Panc1 (cell line): ENCODE measurements around the gene ENO1. TPM values are rescaled to one million over a fixed set of nuclear protein-coding genes. Genes with fewer than 3 reads are reported as not detected.

Source experiments
- ATAC-seq: fragments of 200-7000 bp; cut with Tn5 transposase; 2 replicates; pipeline ENCODE4 v1.9.1; 2020; ENCODE audit warnings: mild to moderate bottlenecking, moderate library complexity
- BruUV-seq: library from RNA; stranded (reverse); fragments of 400-500 nt; replicated peaks from 2 replicates; lab custom pipeline; 2021; lab: Mats Ljungman, UMichigan
- CTCF ChIA-PET: fragments of 300-600 bp; sonication (Branson Sonifier 250); formaldehyde crosslinking; loops from one replicate; lab custom pipeline; 2022; ENCODE audit warnings: antibody characterized with exemption; lab: Charles Lee
- POLR2A ChIA-PET: fragments of 300-600 bp; sonication (Branson Sonifier 250); formaldehyde crosslinking; loops from one replicate; lab custom pipeline; 2022; ENCODE audit warnings: antibody characterized with exemption; lab: Charles Lee
- DNase-seq: peaks from one replicate; pipeline ENCODE4 v3.0.0-alpha.2; 2010; ENCODE audit warnings: low read depth, low spot score
- H3K27ac ChIP-seq: 2 replicates; pipeline ENCODE4 v1.5.1; 2011; ENCODE audit warnings: mild to moderate bottlenecking, low read length, inconsistent platforms
- H3K27me3 ChIP-seq: fragments of 200-500 bp; sonication (Bioruptor generic); 2 replicates; pipeline ENCODE4 v1.6.0; 2014; ENCODE audit warnings: low read length, inconsistent platforms; ENCODE audit not compliant: control insufficient read depth, insufficient read depth
- H3K36me3 ChIP-seq: fragments of 200-500 bp; sonication (Bioruptor generic); 2 replicates; pipeline ENCODE4 v1.5.1; 2014; ENCODE audit warnings: inconsistent platforms, mild to moderate bottlenecking, low read length, moderate library complexity; ENCODE audit not compliant: control insufficient read depth, insufficient read depth
- H3K4me1 ChIP-seq: 2 replicates; pipeline ENCODE4 v1.5.1; 2011; ENCODE audit warnings: inconsistent platforms, mild to moderate bottlenecking, low read length, moderate library complexity; ENCODE audit not compliant: control insufficient read depth, insufficient read depth
- H3K4me3 ChIP-seq, 2 experiments: 2 replicates each; pipeline ENCODE4 v1.5.1; 2011 to 2012; ENCODE audit warnings: low read depth in 2 of 2, low read length in 2 of 2, mild to moderate bottlenecking in 2 of 2, inconsistent platforms in 1 of 2, moderate library complexity in 1 of 2
- H3K9me3 ChIP-seq: fragments of 200-500 bp; sonication (Bioruptor generic); 2 replicates; pipeline ENCODE4 v1.5.1; 2014; ENCODE audit warnings: low read depth, mild to moderate bottlenecking, inconsistent platforms, low read length, moderate library complexity; ENCODE audit not compliant: control insufficient read depth, insufficient read depth
- CTCF ChIP-seq: fragments of 450-650 bp; IDR thresholded peaks from 2 replicates; pipeline ENCODE4 v1.5.1; 2017; ENCODE audit warnings: mild to moderate bottlenecking
- POLR2AphosphoS5 ChIP-seq: IDR thresholded peaks from 2 replicates; pipeline ENCODE4 v1.6.1; 2012; ENCODE audit warnings: mild to moderate bottlenecking, low read depth, low read length, moderate library complexity
- REST ChIP-seq, 2 experiments: IDR thresholded peaks; 2 replicates each; pipeline ENCODE4 v1.6.1; 2011 to 2012; ENCODE audit warnings: low read depth in 2 of 2, control low read depth in 1 of 2, low read length in 1 of 2, mild to moderate bottlenecking in 1 of 2, moderate library complexity in 1 of 2; ENCODE audit not compliant: insufficient read depth in 1 of 2
- SIN3A ChIP-seq: IDR thresholded peaks from 2 replicates; pipeline ENCODE4 v1.6.1; 2012; ENCODE audit warnings: low read depth, mild to moderate bottlenecking, low read length, moderate library complexity, borderline replicate concordance; ENCODE audit not compliant: insufficient read depth
- TCF7L2 ChIP-seq: IDR thresholded peaks from 2 replicates; pipeline ENCODE4 v1.6.1; 2011; ENCODE audit warnings: mild to moderate bottlenecking, low read depth, low read length, inconsistent platforms
- in situ Hi-C: cut with HindIII; loops from 2 replicates; pipeline ENCODE4 v1.10.0; 2016; ENCODE audit warnings: low sequenced_read_pairs, low pct_unique_long_range_greater_than_20kb
- intact Hi-C: fragments of 100-400 bp; cut with micrococcal nuclease; formaldehyde crosslinking; loops from one replicate; pipeline ENCODE4 v1.10.0; 2022; ENCODE audit not compliant: unreplicated experiment
- total RNA-seq: library from RNA; stranded (reverse); gene quantifications from one replicate; pipeline ENCODE4 v1.2.1, GENCODE V29; 2021; ENCODE audit not compliant: unreplicated experiment

The ENO1 gene
- total RNA-seq, 1 experiment from 2014 or later, result 2,480 TPM

DNA sequence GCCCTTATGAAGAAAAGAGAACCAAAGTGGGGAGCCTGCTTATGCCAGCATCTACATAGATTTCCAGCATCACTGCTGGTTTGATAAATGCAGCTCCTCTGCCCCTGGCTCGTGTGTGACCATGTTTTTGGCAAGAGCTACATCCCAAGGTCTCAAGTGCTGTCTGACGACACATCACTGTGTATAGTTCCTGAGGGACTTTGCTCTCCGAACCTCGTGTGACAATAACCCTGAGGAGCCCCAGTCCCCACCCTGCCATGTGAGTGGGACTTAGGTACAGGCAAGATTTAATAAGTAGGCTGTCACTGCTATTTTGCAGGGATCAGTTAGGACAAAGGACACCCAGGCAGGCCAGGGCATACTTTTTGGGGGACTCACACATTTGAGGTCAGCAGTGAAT is 32.2 kb downstream of the ENO1 start:
- H3K4me3 ChIP-seq, result no peak overlapping the region
- in situ Hi-C loops (no loop called here), intact Hi-C loops (loop anchor here (10.0 kb wide), 1 partner anchor 131 kb away; no protein-coding TSS in a partner anchor)
- DNase-seq, result no peak
- peak overlapping the region; percentile 36; the same call in 1 of the 2 replicates for H3K27ac ChIP-seq
- ChIA-PET CTCF (no interaction called here), POLR2A (no interaction called here)
- ATAC-seq, result no peak
- no peak for TF ChIP-seq REST (IDR thresholded peaks at IDR 0.05; ENCODE audit: insufficient read depth in 1 of 2, low read depth in 2 of 2, low read length in 1 of 2)
- peaks cover 30% of the 10 kb centered on the region for H3K4me1 ChIP-seq
- no peaks in the 10 kb centered on the region for H3K36me3 ChIP-seq
- H3K27me3 ChIP-seq, result no peaks in the 10 kb centered on the region
- H3K9me3 ChIP-seq, result no peaks in the 10 kb centered on the region
- BruUV-seq, result no TSS peak

GRCh38 chr1:8845104-8846097 is 33.1 kb downstream of the ENO1 start:
- intact Hi-C loops, result loop anchor here (10.0 kb wide), 1 partner anchor 131 kb away; no protein-coding TSS in a partner anchor

More at GRCh38 chr1:8845104-8846097, 33.1 kb downstream of the ENO1 start:
- Histone ChIP-seq H3K27ac (peak overlapping the region; percentile 58; the same call in 1 of the 2 replicates), H3K27me3 (no peaks in the 10 kb centered on the region), H3K36me3 (no peaks in the 10 kb centered on the region), H3K9me3 (no peaks in the 10 kb centered on the region), H3K4me3 (no peak overlapping the region), H3K4me1 (peaks cover 30% of the 10 kb centered on the region)
- TF ChIP-seq TCF7L2 (no peak), POLR2AphosphoS5 (no peak), SIN3A (no peak), CTCF (no peak), REST (IDR thresholded peaks at IDR 0.05; ENCODE audit: insufficient read depth in 1 of 2, low read depth in 2 of 2, low read length in 1 of 2) (no peak)
- ATAC-seq (no peak), DNase-seq (no peak)
- BruUV-seq, result no TSS peak
- in situ Hi-C loops, result no loop called here
- ChIA-PET CTCF (no interaction called here), POLR2A (no interaction called here)
